HG03135 (cell line): ENCODE data around the gene AVEN.
"Not testable (repeated sequence)": the region's sequence is repeated elsewhere in the genome, so short reads cannot be mapped to it uniquely, and the experiment has no call there.

Experiments
- ATAC-seq: cut with Tn5 transposase; IDR thresholded peaks from one replicate; pipeline ENCODE4 v1.9.1; 2021; ENCODE audit warnings: mild to moderate bottlenecking, moderate library complexity; ENCODE audit not compliant: unreplicated experiment

Gene AVEN

DNA sequence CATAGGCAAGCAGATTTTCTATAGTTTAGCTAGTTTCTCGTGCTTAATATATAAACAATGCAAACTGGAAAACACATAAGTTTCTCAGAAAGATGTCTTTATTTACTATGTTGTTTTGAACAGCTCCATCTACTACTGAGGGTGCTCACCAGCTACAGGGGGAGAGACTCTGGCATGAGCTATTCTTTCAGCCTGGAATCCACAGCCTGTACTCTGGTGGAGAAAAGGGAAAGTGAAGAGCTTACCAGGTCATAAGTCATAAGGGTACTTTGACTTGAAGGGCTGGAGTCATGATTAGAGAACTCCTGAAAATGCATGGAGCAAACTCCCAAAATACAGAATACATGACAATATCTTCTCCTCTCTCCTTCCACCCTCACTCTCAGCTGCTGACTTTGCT, 4.4 kb upstream of the AVEN start:
- ATAC-seq = no peak

- peak; percentile 6 for ATAC-seq
These were observed 748 bp upstream of the AVEN start for GRCh38 chr15:34039790-34040113.

DNA sequence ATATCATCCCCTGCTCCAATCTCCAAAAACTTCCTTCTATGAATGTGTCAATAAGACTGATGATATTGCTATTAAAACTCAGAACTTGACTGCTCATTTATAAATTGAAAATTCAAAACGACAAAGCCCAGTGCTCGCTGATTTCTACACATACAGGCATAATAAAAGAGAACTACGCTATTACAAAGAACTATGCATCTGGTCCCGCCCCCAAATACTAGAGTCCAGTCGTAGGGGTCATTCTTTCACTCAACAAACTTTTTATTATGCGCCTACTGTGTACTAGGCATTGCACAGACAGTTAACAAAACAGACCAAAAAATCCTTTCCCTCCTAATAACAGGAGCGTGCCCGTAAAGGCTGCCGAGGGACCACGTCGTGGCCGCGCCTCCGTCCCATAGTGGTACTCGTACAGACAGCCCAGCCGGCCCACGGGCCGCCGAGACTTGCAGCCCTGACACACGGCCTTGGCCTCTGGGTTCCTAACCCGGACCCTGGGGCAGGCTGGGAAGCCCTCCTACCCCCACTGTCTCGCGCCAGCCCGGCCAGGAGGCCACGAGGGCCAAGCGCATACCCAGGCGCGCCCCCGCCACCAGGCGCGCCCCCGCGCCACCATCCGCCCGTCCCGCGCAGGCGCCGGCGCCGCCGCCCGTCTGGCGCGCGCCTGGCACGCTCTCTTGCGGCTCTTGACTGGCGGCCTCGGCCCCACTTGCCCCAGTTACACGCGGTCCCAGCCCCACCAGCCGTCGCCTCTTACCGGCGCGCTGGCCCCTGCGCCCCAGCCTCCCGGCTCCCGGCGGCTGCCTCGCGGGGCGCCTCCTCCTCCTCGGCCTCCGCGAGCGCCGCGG, 757 bp downstream of the AVEN start:
- peak; percentile 58 for ATAC-seq

DNA sequence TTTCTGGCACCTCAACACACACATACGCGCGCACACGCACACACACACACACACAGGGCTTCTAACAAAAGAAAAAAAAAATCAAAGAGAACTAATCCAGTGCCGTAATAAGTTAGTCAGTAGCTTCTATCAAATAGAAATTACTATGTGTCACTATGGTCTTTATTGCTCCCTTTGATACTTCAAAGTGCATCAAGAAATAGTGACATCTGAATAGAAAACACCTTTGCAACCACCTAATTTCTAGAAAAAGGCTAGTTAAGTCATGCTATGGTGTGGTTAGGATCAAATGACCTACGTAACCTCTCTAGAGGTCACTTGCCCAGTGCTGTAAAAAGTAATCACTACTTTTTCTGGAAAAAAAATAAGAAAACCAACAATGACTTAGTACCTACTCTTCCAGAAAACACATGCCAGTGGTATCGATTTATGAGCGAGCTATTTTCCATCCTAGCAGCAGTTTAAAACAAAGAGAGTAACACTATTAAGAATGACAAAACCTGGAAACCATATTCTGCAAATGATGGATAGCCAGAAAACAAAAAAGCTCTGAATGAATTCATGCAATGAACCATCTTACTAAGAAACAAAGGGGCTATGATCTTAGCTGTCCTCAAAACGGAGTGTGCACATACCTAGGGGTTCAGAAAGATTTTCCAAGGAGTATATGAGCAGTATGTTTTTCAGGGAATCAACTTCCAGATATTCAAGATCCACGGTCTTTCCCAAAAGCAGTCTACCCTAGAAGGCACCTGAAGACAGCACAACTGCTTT, 6.8 kb downstream of the AVEN start:
- ATAC-seq = no peak

- ATAC-seq = no peak
These were observed 11.4 kb downstream of the AVEN start for GRCh38 chr15:34027606-34028005.

GRCh38 chr15:34025252-34025651, 13.8 kb downstream of the AVEN start:
- ATAC-seq = no peak

DNA sequence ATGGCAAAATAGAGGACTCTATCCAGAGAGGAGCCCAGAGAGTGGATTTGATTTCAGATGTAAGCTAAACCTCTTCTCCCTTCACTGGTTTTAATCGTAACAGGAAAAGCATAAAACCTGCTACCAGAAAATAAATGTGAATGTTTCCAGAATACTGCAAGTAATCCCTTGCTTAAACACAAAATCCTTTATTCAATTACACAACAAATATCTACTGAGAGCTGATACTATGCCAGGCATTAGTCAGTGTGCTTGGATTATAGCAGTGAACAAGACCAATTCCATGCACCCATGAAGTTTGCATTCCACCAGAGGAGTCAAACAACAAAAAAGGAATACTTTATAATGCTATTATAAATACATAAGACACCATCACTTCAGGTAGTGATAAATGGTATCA, 15.1 kb downstream of the AVEN start:
- no peak for ATAC-seq

- no peak for ATAC-seq
These were observed 19.5 kb downstream of the AVEN start for GRCh38 chr15:34019369-34019990.

DNA sequence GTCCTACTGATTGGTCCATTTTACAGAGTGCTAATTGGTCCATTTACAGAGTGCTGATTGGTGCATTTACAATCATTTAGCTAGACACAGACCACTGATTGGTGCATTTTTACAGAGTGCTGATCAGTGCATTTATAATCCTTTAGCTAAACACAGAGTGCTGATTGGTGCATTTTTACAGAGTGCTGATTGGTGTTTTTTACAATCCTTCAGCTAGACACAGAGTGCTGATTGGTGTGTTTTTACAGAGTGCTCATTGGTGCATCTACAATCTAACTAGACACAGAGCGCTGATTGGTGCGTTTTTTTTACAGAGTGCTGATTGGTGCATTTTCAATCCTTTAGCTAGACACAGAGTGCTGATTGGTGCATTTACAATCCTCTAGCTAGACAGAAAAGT, 20.3 kb downstream of the AVEN start:
- ATAC-seq = not testable (repeated sequence)

- no peak for ATAC-seq
These were observed 20.9 kb downstream of the AVEN start for GRCh38 chr15:34018021-34018645.

- no peak for ATAC-seq
These were observed 24.4 kb downstream of the AVEN start for GRCh38 chr15:34014556-34014955.

- ATAC-seq = no peak
These were observed 25.3 kb downstream of the AVEN start for GRCh38 chr15:34013746-34014145.

- no peak for ATAC-seq
These were observed 26.5 kb downstream of the AVEN start for GRCh38 chr15:34012461-34013028.

DNA sequence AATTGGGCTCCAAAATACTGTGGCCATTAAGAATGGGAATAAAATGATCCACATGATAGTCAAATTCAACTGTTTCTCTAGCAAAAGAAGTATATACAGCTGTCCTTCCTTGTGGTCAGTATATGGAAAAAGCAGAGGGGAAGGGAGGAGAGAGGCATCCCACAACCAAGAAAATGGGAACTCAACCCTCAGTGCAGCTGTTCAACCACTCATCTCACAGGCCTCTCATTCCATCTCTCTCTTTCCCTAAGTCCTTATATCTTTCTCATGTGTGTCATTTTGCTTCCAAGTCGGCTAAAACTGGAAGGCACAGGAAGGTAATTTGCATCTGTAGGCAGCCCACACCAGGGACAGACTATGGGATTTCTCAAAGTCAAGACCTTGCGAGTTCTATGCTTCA, 27.5 kb downstream of the AVEN start:
- no peak for ATAC-seq

GRCh38 chr15:34010921-34011320, 28.1 kb downstream of the AVEN start:
- no peak for ATAC-seq

DNA sequence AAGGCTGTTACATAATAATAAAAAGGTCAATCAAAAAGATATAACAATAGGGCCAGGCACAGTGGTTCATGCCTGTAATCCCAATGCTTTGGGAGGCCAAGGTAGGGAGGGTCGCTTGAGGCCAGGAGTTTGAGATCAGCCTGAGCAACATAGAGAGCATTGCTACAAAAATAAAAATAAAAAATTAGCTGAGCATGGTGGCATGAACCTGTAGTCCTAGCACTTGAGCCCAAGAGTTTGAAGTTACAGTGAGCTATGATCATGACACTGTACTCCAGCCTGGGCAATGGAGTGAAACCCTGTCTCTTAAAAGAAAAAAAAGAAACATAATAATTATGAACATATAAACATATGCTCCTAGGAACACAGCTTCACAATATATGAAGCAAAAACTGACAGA, 29.3 kb downstream of the AVEN start:
- no peak for ATAC-seq

DNA sequence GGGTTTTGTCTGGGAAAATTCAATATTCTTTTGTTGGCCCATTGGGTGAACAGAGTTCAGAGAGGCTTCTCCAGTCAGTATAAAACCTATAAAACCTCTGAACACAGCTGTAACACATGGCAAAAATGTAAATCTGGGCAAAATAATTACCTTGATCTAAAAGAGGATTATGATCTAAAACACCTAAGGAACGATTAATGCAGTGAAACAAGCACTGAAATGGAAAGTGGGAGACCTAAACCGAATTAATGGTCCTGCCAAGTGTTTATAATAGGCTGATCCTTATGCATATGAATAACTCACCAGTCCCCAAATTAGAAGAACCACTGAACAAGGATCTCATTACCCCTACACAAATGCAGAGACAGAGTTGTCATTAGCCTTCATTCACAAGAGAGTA, 32.6 kb downstream of the AVEN start:
- no peak for ATAC-seq

- no peak for ATAC-seq
These were observed 37.5 kb downstream of the AVEN start for GRCh38 chr15:34001536-34001935.

- not testable (repeated sequence) for ATAC-seq
These were observed 43.3 kb downstream of the AVEN start for GRCh38 chr15:33995666-33996065.

DNA sequence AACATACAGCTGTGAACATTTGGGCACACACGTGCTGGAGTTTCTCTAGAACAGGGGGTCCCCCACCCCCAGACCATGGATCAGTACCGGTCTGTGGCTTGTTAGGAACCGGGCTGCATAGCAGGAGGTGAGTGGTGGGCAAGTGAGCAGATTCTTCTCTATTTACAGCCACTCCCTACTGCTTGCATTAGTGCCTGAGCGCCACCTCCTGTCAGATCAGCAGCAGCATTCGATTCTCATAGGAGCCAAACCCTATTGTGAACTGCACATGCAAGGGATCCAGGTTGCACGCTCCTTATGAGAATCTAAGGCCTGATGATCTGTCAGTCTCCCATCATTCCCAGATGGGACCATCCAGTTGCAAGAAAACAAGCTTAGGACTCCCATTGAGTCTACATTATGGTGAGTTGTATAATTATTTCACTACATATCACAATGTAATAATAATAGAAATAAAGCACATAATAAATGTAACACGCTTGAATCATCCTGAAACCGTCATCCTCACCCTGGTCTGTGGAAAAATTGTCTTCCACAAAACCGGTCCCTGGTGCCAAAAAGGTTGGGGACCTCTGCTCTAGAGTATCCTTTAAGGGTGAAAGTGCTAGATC, 44.9 kb downstream of the AVEN start:
- no peak for ATAC-seq

DNA sequence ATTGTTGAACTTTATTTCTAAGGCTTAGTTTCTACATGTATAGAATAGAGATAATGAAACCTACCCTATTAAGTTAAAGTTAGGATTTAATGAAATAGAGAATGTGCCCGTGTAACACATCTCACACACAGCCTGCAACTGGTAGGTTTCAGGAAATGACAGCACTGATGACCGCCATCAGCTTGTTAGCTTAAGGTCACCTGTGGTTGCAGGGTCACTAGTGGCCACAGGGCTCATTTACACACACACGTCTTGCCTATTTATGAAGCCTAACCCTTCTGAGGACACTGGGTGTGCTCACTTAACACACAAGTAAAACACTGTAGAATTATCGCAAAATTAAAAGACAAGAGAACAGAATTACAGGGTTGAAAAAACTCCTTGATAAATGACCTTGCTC, 50.6 kb downstream of the AVEN start:
- ATAC-seq = no peak
